ENCODE measurements around the gene GBF1. TPM values are rescaled to one million over a fixed set of nuclear protein-coding genes. Genes with fewer than 3 reads are reported as not detected.
A peak's percentile ranks its signal among the peaks of the same experiment; 100 is the strongest.

Gene GBF1
- total and polyA plus RNA-seq, 10 of the 15 experiments (the other 5 are each of a cell fraction or from before 2014, with no cell fraction given), result 0.82 to 42.0 (median 21.8) TPM

DNA sequence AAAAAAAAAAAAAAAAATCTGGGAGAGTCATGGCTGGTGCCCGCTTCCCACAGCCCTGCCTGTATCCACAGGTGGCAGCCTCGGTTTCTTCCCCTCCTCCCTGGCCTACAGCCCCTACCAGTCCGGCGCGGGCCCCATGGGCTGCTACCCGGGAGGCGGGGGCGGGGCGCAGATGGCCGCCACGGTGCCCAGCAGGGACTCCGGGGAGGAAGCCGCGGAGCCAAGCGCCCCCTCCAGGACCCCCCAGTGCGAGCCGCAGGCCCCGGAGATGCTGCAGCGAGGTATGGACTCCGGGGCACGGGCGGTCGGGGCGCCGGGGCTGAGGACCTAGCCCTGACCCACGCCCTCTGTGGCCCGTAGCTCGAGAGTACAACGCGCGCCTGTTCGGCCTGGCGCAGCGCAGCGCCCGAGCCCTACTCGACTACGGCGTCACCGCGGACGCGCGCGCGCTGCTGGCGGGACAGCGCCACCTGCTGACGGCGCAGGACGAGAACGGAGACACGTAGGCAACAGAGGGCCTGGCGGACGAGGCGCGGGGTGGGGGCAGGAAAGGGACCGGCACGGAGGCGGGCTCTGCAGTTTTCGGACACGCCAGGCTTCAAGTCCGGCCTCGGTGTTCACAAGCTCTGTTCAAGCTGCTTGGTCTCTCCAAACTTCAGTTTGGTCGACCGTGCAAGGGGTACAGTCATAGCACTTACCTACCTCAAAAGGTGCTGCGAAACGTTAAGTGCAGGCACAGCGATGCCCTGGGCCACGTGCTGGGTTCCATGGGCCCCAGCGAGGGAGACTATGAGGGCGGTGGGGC lies 154.1 kb downstream of the GBF1 start (continued):
- TF ChIP-seq, protein P1, sequence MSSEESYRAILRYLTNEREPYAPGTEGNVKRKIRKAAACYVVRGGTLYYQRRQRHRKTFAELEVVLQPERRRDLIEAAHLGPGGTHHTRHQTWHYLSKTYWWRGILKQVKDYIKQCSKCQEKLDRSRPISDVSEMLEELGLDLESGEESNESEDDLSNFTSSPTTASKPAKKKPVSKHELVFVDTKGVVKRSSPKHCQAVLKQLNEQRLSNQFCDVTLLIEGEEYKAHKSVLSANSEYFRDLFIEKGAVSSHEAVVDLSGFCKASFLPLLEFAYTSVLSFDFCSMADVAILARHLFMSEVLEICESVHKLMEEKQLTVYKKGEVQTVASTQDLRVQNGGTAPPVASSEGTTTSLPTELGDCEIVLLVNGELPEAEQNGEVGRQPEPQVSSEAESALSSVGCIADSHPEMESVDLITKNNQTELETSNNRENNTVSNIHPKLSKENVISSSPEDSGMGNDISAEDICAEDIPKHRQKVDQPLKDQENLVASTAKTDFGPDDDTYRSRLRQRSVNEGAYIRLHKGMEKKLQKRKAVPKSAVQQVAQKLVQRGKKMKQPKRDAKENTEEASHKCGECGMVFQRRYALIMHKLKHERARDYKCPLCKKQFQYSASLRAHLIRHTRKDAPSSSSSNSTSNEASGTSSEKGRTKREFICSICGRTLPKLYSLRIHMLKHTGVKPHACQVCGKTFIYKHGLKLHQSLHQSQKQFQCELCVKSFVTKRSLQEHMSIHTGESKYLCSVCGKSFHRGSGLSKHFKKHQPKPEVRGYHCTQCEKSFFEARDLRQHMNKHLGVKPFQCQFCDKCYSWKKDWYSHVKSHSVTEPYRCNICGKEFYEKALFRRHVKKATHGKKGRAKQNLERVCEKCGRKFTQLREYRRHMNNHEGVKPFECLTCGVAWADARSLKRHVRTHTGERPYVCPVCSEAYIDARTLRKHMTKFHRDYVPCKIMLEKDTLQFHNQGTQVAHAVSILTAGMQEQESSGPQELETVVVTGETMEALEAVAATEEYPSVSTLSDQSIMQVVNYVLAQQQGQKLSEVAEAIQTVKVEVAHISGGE (CRISPR knock-in tag; IDR thresholded peaks at IDR 0.05), result no peak
- TF ChIP-seq EED (IDR thresholded peaks at IDR 0.05; ENCODE audit: low read depth) (no peak), CBFB (IDR thresholded peaks at IDR 0.05; ENCODE audit: low read depth) (no peak), EGR1 (IDR thresholded peaks at IDR 0.05; ENCODE audit: borderline replicate concordance in 1 of 2, low read depth in 2 of 2, low read length in 2 of 2) (peak; percentile 78 to 80), MYC (IDR thresholded peaks at IDR 0.05; ENCODE audit: insufficient read depth, insufficient read length, insufficient replicate concordance, low read length, severe bottlenecking) (no peak), STAT1 (conservative IDR thresholded peaks at IDR 0.05) (peak; percentile 47; the same call in 1 of the 2 replicates), YBX1 (IDR thresholded peaks at IDR 0.05) (no peak), SMC3 (IDR thresholded peaks at IDR 0.05; ENCODE audit: borderline replicate concordance, low read length) (peak; percentile 80), IRF4 (IDR thresholded peaks at IDR 0.05; ENCODE audit: low read depth, low read length) (no peak), HCFC1 (IDR thresholded peaks at IDR 0.05; ENCODE audit: low read length) (peak; percentile 42; the same call in 1 of the 2 replicates), ESRRA (IDR thresholded peaks at IDR 0.05; ENCODE audit: low read length) (no peak)
- TF ChIP-seq, protein P2, sequence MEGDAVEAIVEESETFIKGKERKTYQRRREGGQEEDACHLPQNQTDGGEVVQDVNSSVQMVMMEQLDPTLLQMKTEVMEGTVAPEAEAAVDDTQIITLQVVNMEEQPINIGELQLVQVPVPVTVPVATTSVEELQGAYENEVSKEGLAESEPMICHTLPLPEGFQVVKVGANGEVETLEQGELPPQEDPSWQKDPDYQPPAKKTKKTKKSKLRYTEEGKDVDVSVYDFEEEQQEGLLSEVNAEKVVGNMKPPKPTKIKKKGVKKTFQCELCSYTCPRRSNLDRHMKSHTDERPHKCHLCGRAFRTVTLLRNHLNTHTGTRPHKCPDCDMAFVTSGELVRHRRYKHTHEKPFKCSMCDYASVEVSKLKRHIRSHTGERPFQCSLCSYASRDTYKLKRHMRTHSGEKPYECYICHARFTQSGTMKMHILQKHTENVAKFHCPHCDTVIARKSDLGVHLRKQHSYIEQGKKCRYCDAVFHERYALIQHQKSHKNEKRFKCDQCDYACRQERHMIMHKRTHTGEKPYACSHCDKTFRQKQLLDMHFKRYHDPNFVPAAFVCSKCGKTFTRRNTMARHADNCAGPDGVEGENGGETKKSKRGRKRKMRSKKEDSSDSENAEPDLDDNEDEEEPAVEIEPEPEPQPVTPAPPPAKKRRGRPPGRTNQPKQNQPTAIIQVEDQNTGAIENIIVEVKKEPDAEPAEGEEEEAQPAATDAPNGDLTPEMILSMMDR (IDR thresholded peaks at IDR 0.05 in 2 of 3, conservative IDR thresholded peaks at IDR 0.05 in 1 of 3; ENCODE audit: control insufficient read depth in 2 of 3, extremely low read depth in 1 of 3, insufficient read depth in 1 of 3, low read depth in 3 of 3, low read length in 3 of 3), result peak; percentile 88 to 94 (median 88)
- TF ChIP-seq, protein P3, sequence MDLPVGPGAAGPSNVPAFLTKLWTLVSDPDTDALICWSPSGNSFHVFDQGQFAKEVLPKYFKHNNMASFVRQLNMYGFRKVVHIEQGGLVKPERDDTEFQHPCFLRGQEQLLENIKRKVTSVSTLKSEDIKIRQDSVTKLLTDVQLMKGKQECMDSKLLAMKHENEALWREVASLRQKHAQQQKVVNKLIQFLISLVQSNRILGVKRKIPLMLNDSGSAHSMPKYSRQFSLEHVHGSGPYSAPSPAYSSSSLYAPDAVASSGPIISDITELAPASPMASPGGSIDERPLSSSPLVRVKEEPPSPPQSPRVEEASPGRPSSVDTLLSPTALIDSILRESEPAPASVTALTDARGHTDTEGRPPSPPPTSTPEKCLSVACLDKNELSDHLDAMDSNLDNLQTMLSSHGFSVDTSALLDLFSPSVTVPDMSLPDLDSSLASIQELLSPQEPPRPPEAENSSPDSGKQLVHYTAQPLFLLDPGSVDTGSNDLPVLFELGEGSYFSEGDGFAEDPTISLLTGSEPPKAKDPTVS (IDR thresholded peaks at IDR 0.05; ENCODE audit: low read depth, low read length), result no peak
- TF ChIP-seq, protein P4, sequence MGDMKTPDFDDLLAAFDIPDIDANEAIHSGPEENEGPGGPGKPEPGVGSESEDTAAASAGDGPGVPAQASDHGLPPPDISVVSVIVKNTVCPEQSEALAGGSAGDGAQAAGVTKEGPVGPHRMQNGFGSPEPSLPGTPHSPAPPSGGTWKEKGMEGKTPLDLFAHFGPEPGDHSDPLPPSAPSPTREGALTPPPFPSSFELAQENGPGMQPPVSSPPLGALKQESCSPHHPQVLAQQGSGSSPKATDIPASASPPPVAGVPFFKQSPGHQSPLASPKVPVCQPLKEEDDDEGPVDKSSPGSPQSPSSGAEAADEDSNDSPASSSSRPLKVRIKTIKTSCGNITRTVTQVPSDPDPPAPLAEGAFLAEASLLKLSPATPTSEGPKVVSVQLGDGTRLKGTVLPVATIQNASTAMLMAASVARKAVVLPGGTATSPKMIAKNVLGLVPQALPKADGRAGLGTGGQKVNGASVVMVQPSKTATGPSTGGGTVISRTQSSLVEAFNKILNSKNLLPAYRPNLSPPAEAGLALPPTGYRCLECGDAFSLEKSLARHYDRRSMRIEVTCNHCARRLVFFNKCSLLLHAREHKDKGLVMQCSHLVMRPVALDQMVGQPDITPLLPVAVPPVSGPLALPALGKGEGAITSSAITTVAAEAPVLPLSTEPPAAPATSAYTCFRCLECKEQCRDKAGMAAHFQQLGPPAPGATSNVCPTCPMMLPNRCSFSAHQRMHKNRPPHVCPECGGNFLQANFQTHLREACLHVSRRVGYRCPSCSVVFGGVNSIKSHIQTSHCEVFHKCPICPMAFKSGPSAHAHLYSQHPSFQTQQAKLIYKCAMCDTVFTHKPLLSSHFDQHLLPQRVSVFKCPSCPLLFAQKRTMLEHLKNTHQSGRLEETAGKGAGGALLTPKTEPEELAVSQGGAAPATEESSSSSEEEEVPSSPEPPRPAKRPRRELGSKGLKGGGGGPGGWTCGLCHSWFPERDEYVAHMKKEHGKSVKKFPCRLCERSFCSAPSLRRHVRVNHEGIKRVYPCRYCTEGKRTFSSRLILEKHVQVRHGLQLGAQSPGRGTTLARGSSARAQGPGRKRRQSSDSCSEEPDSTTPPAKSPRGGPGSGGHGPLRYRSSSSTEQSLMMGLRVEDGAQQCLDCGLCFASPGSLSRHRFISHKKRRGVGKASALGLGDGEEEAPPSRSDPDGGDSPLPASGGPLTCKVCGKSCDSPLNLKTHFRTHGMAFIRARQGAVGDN (IDR thresholded peaks at IDR 0.05), result peak; percentile 80; the same call in 1 of the 2 replicates
- TF ChIP-seq, protein P5, sequence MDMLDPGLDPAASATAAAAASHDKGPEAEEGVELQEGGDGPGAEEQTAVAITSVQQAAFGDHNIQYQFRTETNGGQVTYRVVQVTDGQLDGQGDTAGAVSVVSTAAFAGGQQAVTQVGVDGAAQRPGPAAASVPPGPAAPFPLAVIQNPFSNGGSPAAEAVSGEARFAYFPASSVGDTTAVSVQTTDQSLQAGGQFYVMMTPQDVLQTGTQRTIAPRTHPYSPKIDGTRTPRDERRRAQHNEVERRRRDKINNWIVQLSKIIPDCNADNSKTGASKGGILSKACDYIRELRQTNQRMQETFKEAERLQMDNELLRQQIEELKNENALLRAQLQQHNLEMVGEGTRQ (IDR thresholded peaks at IDR 0.05; ENCODE audit: borderline replicate concordance, low read depth, low read length), result no peak

Data from GM12878 (cell line).